ENCODE measurements around the gene HTR3B. TPM values are rescaled to one million over a fixed set of nuclear protein-coding genes. Genes with fewer than 3 reads are reported as not detected.

The HTR3B gene
- total RNA-seq = not detected

GRCh38 chr11:113904379-113905101, at the start of gene HTR3B:
TSS of gene HTR3B (plus strand) at chr11:113904796. CDS start at chr11:113904934, 138 bp downstream.
- no peak within 1 kb of the TSS for H3K27ac Mint-ChIP-seq
- H3K27me3 Mint-ChIP-seq = peaks cover 23% of the 10 kb centered on the region
- no peak within 1 kb of the TSS for H3K4me3 Mint-ChIP-seq
- no peak for DNase-seq
- H3K36me3 Mint-ChIP-seq (ENCODE audit: low read depth) = no peaks in the 10 kb centered on the region
- H3K4me1 Mint-ChIP-seq = no peaks in the 10 kb centered on the region
- ChIA-PET CTCF (interaction anchor here (1.8 to 3.5 kb wide), 2 partner anchors 9 to 357 kb away, joined by 7 to 17 read pairs; no protein-coding TSS in a partner anchor), POLR2A (no interaction called here)
- no peaks in the 10 kb centered on the region for H3K9me3 Mint-ChIP-seq

- POLR2A ChIA-PET = no interaction called here
- CTCF ChIA-PET = no interaction called here
- no peak for DNase-seq
- no peaks in the 10 kb centered on the region for H3K27me3 Mint-ChIP-seq
- peaks cover 30% of the 10 kb centered on the region for H3K36me3 Mint-ChIP-seq (ENCODE audit: low read depth)
- no peaks in the 10 kb centered on the region for H3K9me3 Mint-ChIP-seq
- peaks cover 19% of the 10 kb centered on the region for H3K4me1 Mint-ChIP-seq
- no peak overlapping the region for H3K27ac Mint-ChIP-seq
- H3K4me3 Mint-ChIP-seq = no peak overlapping the region
Observed at GRCh38 chr11:113855803-113856202, 48.8 kb upstream of the HTR3B start.

GRCh38 chr11:113856966-113857759, 47.4 kb upstream of the HTR3B start:
- Mint-ChIP-seq H3K4me3 (no peak overlapping the region), H3K36me3 (ENCODE audit: low read depth) (peaks cover 24% of the 10 kb centered on the region), H3K9me3 (no peaks in the 10 kb centered on the region), H3K27ac (no peak overlapping the region), H3K4me1 (peaks cover 27% of the 10 kb centered on the region), H3K27me3 (no peaks in the 10 kb centered on the region)
- CTCF ChIA-PET = no interaction called here
- no peak for DNase-seq
- POLR2A ChIA-PET = no interaction called here

- Mint-ChIP-seq H3K4me1 (peaks cover 34% of the 10 kb centered on the region), H3K4me3 (no peak overlapping the region), H3K27me3 (no peaks in the 10 kb centered on the region), H3K36me3 (ENCODE audit: low read depth) (peaks cover 27% of the 10 kb centered on the region), H3K27ac (peak overlapping the region; percentile 90), H3K9me3 (no peaks in the 10 kb centered on the region)
- no peak for DNase-seq
- CTCF ChIA-PET = interaction anchor here (0.6 to 1.3 kb wide), 8 partner anchors 10 to 64 kb away, joined by 3 to 5 read pairs (median 4); no protein-coding TSS in a partner anchor
- POLR2A ChIA-PET = interaction anchor here (0.9 to 2.0 kb wide), 7 partner anchors 9 to 324 kb away, joined by 3 to 25 read pairs (median 4); partner anchors contain the start of gene USP28
Observed at GRCh38 chr11:113859665-113860064, 44.9 kb upstream of the HTR3B start.

GRCh38 chr11:113862435-113862834, 42.2 kb upstream of the HTR3B start:
- H3K4me3 Mint-ChIP-seq = no peak overlapping the region
- no peak for DNase-seq

GRCh38 chr11:113864410-113864809, 40.2 kb upstream of the HTR3B start:
- peaks cover 40% of the 10 kb centered on the region for H3K4me1 Mint-ChIP-seq
- no peak for DNase-seq
- peaks cover 51% of the 10 kb centered on the region for H3K36me3 Mint-ChIP-seq (ENCODE audit: low read depth)
- ChIA-PET POLR2A (interaction anchor here (1.0 to 1.5 kb wide), 2 partner anchors 9 to 11 kb away, joined by 4 to 5 read pairs; partner anchors contain the start of gene USP28), CTCF (interaction anchor here (1.2 kb wide), 1 partner anchor 10 kb away, joined by 6 read pairs; no protein-coding TSS in a partner anchor)
- H3K27me3 Mint-ChIP-seq = no peaks in the 10 kb centered on the region
- H3K4me3 Mint-ChIP-seq = no peak overlapping the region
- no peaks in the 10 kb centered on the region for H3K9me3 Mint-ChIP-seq
- no peak overlapping the region for H3K27ac Mint-ChIP-seq

More at GRCh38 chr11:113862435-113862834, 42.2 kb upstream of the HTR3B start:
- no peaks in the 10 kb centered on the region for H3K9me3 Mint-ChIP-seq
- H3K4me1 Mint-ChIP-seq = peaks cover 34% of the 10 kb centered on the region
- ChIA-PET POLR2A (interaction anchor here (0.9 to 1.7 kb wide), 2 partner anchors 12 to 22 kb away, joined by 3 to 8 read pairs; no protein-coding TSS in a partner anchor), CTCF (interaction anchor here (0.8 kb wide), 1 partner anchor 12 kb away, joined by 3 read pairs; no protein-coding TSS in a partner anchor)
- H3K27me3 Mint-ChIP-seq = no peaks in the 10 kb centered on the region
- peak overlapping the region; percentile 66 for H3K27ac Mint-ChIP-seq
- H3K36me3 Mint-ChIP-seq (ENCODE audit: low read depth) = peaks cover 39% of the 10 kb centered on the region

GRCh38 chr11:113865873-113866272, 38.7 kb upstream of the HTR3B start:
- CTCF ChIA-PET = no interaction called here
- H3K4me1 Mint-ChIP-seq = peaks cover 31% of the 10 kb centered on the region
- H3K27ac Mint-ChIP-seq = no peak overlapping the region
- H3K36me3 Mint-ChIP-seq (ENCODE audit: low read depth) = peaks cover 51% of the 10 kb centered on the region
- POLR2A ChIA-PET = interaction anchor here (1.5 kb wide), 1 partner anchor 10 kb away, joined by 5 read pairs; the partner anchor contains the start of gene USP28
- H3K4me3 Mint-ChIP-seq = no peak overlapping the region
- no peaks in the 10 kb centered on the region for H3K9me3 Mint-ChIP-seq
- H3K27me3 Mint-ChIP-seq = no peaks in the 10 kb centered on the region
- DNase-seq = no peak

GRCh38 chr11:113867843-113868503, 36.6 kb upstream of the HTR3B start:
- peaks cover 51% of the 10 kb centered on the region for H3K36me3 Mint-ChIP-seq (ENCODE audit: low read depth)
- H3K27me3 Mint-ChIP-seq = no peaks in the 10 kb centered on the region
- no peak overlapping the region for H3K4me3 Mint-ChIP-seq
- ChIA-PET CTCF (interaction anchor here (0.6 to 1.3 kb wide), 3 partner anchors 27 to 381 kb away, joined by 3 read pairs; no protein-coding TSS in a partner anchor), POLR2A (interaction anchor here (0.6 to 2.5 kb wide), 2 partner anchors 8 to 16 kb away, joined by 3 to 9 read pairs; no protein-coding TSS in a partner anchor)
- H3K4me1 Mint-ChIP-seq = peaks cover 31% of the 10 kb centered on the region
- H3K9me3 Mint-ChIP-seq = no peaks in the 10 kb centered on the region
- DNase-seq = no peak
- peak overlapping the region; percentile 63 for H3K27ac Mint-ChIP-seq

- DNase-seq = no peak
- ChIA-PET CTCF (interaction anchor here (1.1 to 1.5 kb wide), 2 partner anchors 65 to 98 kb away, joined by 3 to 4 read pairs; partner anchors contain the start of gene ZW10), POLR2A (interaction anchor here (1.9 kb wide), 1 partner anchor 11 kb away, joined by 4 read pairs; no protein-coding TSS in a partner anchor)
- Mint-ChIP-seq H3K4me1 (peaks cover 47% of the 10 kb centered on the region), H3K27ac (no peak overlapping the region), H3K4me3 (no peak overlapping the region), H3K36me3 (ENCODE audit: low read depth) (peaks cover 50% of the 10 kb centered on the region), H3K9me3 (no peaks in the 10 kb centered on the region), H3K27me3 (no peaks in the 10 kb centered on the region)
Observed at GRCh38 chr11:113871336-113871735, 33.3 kb upstream of the HTR3B start.

GRCh38 chr11:113873236-113873626, 31.4 kb upstream of the HTR3B start:
- CTCF ChIA-PET = interaction anchor here (0.7 kb wide), 1 partner anchor 125 kb away, joined by 3 read pairs; no protein-coding TSS in a partner anchor

GRCh38 chr11:113874096-113874495, 30.5 kb upstream of the HTR3B start:
- Mint-ChIP-seq H3K27me3 (no peaks in the 10 kb centered on the region), H3K36me3 (ENCODE audit: low read depth) (peaks cover 29% of the 10 kb centered on the region), H3K9me3 (no peaks in the 10 kb centered on the region), H3K27ac (no peak overlapping the region), H3K4me3 (peak overlapping the region; percentile 95), H3K4me1 (peaks cover 49% of the 10 kb centered on the region)
- ChIA-PET POLR2A (interaction anchor here (1.0 to 2.4 kb wide), 3 partner anchors 12 to 23 kb away, joined by 3 to 25 read pairs (median 8); no protein-coding TSS in a partner anchor), CTCF (interaction anchor here (0.6 to 1.1 kb wide), 5 partner anchors 10 to 126 kb away, joined by 3 to 6 read pairs (median 3); partner anchors contain the start of gene ZW10)
- no peak for DNase-seq

More at GRCh38 chr11:113873236-113873626, 31.4 kb upstream of the HTR3B start:
- Mint-ChIP-seq H3K27ac (no peak overlapping the region), H3K27me3 (no peaks in the 10 kb centered on the region), H3K36me3 (ENCODE audit: low read depth) (peaks cover 35% of the 10 kb centered on the region), H3K4me3 (peak overlapping the region; percentile 40), H3K9me3 (no peaks in the 10 kb centered on the region), H3K4me1 (peaks cover 52% of the 10 kb centered on the region)
- POLR2A ChIA-PET = interaction anchor here (0.7 to 1.1 kb wide), 2 partner anchors 9 to 13 kb away, joined by 3 to 4 read pairs; no protein-coding TSS in a partner anchor
- no peak for DNase-seq
